Neural progenitor cell (in vitro differentiated cells): Measurements from ENCODE around the gene ACOT13.

ENCODE experiments used
- EZH2 ChIP-seq: fragments of 200-600 bp; sonication (generic); IDR thresholded peaks from 2 replicates; pipeline ENCODE4 v1.6.1; 2017; ENCODE audit warnings: antibody characterized with exemption, mild to moderate bottlenecking, moderate library complexity
- TF ChIP-seq, protein P1 (sequence below): fragments of 200-600 bp; sonication (generic); IDR thresholded peaks from 2 replicates; pipeline ENCODE4 v1.5.1; 2017; ENCODE audit warnings: antibody characterized with exemption, mild to moderate bottlenecking

DNA sequence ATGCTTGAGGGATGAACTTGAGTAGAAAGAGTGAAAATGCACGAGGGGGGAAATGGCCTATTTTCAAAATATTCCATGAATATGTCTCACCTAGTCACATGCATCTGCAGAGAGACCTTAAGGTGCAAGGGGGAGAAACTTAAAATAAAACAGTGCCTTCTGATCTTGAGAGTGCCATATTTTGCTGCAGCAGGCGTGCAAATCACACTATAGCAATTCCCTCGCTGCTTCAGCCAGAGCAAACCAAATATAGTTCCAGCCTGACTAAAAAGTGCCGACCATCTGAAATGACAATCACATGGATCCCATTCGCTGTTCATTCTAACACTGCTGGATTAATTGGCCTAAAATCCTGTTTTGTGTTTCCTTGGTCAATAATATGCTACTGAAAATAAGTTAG is 47.2 kb upstream of the ACOT13 start:
- TF ChIP-seq EZH2, result no peak
- TF ChIP-seq, protein P1, sequence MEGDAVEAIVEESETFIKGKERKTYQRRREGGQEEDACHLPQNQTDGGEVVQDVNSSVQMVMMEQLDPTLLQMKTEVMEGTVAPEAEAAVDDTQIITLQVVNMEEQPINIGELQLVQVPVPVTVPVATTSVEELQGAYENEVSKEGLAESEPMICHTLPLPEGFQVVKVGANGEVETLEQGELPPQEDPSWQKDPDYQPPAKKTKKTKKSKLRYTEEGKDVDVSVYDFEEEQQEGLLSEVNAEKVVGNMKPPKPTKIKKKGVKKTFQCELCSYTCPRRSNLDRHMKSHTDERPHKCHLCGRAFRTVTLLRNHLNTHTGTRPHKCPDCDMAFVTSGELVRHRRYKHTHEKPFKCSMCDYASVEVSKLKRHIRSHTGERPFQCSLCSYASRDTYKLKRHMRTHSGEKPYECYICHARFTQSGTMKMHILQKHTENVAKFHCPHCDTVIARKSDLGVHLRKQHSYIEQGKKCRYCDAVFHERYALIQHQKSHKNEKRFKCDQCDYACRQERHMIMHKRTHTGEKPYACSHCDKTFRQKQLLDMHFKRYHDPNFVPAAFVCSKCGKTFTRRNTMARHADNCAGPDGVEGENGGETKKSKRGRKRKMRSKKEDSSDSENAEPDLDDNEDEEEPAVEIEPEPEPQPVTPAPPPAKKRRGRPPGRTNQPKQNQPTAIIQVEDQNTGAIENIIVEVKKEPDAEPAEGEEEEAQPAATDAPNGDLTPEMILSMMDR, result no peak
